ENCODE results near the gene TUBA4A.
A peak's percentile ranks its signal among the peaks of the same experiment; 100 is the strongest.

Gene TUBA4A

DNA sequence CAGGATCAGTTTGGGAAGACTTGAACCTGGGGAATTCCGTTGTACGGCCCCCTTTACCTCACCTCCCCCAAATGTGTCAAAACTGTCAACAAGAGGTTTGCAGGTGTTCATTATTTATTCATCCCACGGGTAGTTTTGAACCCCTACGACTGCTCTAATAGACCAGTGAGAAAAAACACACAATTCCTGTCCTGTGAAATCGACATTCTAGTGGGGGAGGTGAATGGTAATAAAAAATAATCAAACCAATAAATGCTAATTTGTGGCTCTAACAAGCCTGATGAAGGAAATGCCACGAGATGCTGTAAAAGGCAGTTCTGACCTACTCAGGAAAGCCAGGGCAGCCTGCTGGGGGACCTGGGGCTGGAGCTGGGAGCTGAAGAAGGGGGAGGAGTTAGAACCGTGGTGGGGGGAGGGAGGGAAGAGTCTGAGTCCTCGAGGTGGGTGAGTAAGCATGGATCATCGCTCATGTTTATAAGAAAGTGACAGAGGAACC, 25.0 kb upstream of the TUBA4A start:
- ChIA-PET CTCF (interaction anchor here (0.6 to 6.4 kb wide), 7 partner anchors 10 to 280 kb away, joined by 3 to 62 read pairs (median 6); partner anchors contain the start of genes TUBA4A and TUBA4B), POLR2A (ENCODE audit: low non-redundant PET) (interaction anchor here (0.6 to 3.1 kb wide), 8 partner anchors 8 to 115 kb away, joined by 3 to 12 read pairs (median 6); partner anchors contain the start of genes CNPPD1, TUBA4A and TUBA4B)
- H3K27ac ChIP-seq: peak overlapping the region; percentile 94
- DNase-seq (ENCODE audit: low spot score): no peak
- TF ChIP-seq, protein P1, sequence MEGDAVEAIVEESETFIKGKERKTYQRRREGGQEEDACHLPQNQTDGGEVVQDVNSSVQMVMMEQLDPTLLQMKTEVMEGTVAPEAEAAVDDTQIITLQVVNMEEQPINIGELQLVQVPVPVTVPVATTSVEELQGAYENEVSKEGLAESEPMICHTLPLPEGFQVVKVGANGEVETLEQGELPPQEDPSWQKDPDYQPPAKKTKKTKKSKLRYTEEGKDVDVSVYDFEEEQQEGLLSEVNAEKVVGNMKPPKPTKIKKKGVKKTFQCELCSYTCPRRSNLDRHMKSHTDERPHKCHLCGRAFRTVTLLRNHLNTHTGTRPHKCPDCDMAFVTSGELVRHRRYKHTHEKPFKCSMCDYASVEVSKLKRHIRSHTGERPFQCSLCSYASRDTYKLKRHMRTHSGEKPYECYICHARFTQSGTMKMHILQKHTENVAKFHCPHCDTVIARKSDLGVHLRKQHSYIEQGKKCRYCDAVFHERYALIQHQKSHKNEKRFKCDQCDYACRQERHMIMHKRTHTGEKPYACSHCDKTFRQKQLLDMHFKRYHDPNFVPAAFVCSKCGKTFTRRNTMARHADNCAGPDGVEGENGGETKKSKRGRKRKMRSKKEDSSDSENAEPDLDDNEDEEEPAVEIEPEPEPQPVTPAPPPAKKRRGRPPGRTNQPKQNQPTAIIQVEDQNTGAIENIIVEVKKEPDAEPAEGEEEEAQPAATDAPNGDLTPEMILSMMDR (conservative IDR thresholded peaks at IDR 0.05; ENCODE audit: low read depth): no peak

DNA sequence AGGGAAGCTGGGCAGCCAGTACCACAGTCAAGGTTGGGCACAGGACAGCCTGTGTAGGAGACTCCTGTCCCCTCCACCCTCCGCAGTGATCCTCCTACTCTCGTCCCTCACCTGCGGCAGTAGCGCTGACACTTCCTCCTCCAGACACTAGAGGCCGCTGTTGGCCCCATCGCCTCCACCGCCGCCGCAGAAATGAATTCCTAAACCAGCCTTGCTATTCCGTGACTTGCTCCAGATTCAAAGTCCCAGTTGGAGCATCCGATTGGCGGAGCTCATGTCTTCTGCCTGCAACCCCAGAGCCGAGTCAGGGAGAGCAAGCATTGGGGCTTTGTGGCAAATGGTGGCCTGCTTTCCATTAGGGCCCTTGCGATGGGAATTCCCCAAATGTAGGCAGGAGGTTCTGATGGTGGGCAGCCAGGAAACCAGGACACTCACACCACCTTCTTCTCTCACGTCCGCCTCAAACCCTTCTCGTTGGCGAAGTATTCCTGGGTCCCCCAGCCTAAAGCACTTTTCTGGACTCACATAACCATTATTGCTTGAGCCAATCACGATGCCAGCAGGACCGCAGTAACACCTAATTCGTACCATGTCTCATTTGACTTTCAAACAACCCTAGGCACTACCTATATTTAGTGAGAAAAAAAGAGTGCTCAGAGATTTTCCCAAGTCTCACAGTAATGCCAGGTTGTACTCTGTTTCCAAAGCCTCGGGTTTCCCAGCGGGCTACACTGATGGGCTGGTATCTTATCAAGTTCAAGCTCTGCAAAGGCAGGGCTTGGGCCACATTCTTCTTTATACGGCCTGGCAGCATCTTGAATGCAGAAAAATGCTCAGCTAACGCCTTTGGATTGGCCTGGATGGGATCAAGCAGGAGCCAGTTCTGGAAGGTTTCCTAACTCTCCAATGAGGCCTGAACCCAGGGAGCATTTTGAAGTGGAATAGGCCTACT, 24.3 kb upstream of the TUBA4A start:
- peak overlapping the region; percentile 94 for H3K27ac ChIP-seq
- ChIA-PET POLR2A (ENCODE audit: low non-redundant PET) (interaction anchor here (0.6 to 3.1 kb wide), 7 partner anchors 9 to 115 kb away, joined by 3 to 12 read pairs (median 7); partner anchors contain the start of genes TUBA4A and TUBA4B), CTCF (interaction anchor here (0.6 to 6.4 kb wide), 16 partner anchors 8 to 705 kb away, joined by 3 to 62 read pairs (median 4); partner anchors contain the start of genes TUBA4A and TUBA4B)
- TF ChIP-seq, protein P1 (conservative IDR thresholded peaks at IDR 0.05; ENCODE audit: low read depth): peak; percentile 97
- peak; percentile 69 for DNase-seq (ENCODE audit: low spot score)

DNA sequence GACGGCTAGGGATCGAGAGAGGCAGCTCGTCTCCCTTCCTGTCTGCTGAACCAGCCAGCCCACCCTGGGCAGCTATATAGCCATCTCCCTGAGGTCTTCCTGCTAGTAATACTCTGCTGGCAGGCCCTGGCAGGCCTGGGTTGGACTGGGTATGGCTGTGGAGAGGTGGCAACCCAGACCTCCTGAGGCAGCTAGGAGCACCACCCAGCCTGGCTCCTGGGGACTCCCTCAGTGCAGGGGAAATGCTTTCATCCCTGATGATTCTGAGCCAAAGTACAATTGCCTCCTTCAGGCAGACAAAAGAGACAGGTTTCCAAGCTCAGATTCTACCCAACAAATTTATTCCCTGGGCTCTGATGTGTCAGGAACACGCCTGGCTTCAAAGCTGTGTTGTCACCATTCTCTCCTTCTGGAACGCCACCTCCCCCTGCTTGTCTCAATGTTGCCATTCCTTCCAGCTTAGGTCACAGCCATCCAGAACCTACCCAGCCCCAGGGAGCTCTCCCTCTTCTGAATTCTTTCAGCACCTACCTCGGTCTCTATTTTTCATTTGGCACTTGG, 20.7 kb upstream of the TUBA4A start:
- H3K27ac ChIP-seq: peak overlapping the region; percentile 100
- CTCF ChIA-PET: interaction anchor here (0.6 to 2.4 kb wide), 5 partner anchors 20 to 96 kb away, joined by 3 to 22 read pairs (median 6); partner anchors contain the start of gene RETREG2
- DNase-seq (ENCODE audit: low spot score): peak; percentile 79
- POLR2A ChIA-PET (ENCODE audit: low non-redundant PET): interaction anchor here (0.6 to 3.1 kb wide), 6 partner anchors 12 to 98 kb away, joined by 3 to 35 read pairs (median 6); partner anchors contain the start of genes CNPPD1, GLB1L, STK16 and TUBA4A
- TF ChIP-seq, protein P1 (conservative IDR thresholded peaks at IDR 0.05; ENCODE audit: low read depth): no peak

DNA sequence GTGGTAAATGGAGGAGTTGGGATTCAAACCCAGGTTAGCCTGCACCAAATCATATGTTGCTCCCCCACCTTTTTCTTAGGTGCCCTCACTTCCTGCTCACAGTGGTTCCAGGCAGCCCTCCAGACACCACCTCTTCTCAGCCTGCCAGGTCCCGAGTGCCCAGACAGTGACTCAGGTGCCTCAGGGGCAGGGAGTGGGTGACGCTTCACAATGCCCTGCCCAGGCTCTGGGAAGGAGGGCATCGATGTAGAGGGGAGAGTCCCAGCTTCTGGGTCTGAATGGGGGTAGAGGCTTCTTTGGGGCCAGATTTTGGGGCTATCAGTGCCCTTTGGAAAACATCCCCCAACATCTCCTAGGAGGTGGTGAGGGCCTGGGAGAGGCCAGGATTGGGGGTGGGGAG, 20.2 kb upstream of the TUBA4A start:
- ChIA-PET CTCF (interaction anchor here (0.7 to 2.4 kb wide), 3 partner anchors 21 to 96 kb away, joined by 3 to 22 read pairs (median 3); partner anchors contain the start of gene RETREG2), POLR2A (ENCODE audit: low non-redundant PET) (interaction anchor here (0.6 to 3.1 kb wide), 5 partner anchors 12 to 29 kb away, joined by 4 to 35 read pairs (median 6); partner anchors contain the start of genes GLB1L, STK16, TUBA4A and TUBA4B)
- TF ChIP-seq, protein P1 (conservative IDR thresholded peaks at IDR 0.05; ENCODE audit: low read depth): no peak
- peak overlapping the region; percentile 100 for H3K27ac ChIP-seq
- peak; percentile 92 for DNase-seq (ENCODE audit: low spot score)

DNA sequence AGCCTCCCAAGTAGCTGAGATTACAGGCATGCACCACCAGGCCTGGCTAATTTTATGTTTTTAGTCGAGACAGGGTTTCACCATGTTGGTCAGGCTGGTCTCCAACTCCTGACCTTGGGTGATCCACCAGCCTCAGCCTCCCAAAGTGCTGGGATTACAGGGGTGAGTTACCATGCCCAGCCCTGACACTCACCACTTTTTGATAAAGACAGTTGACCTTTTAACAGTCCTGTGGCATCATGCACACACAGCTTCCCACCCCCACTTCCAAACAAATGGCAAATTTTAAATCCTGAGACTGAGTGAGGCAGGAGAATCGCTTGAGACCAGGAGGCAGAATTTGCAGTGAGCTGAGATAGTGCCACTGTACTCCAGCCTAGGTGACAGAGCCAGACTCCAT, 19.3 kb upstream of the TUBA4A start:
- POLR2A ChIA-PET (ENCODE audit: low non-redundant PET): interaction anchor here (3.1 kb wide), 1 partner anchor 20 kb away, joined by 35 read pairs; the partner anchor contains the start of genes TUBA4A and TUBA4B
- H3K27ac ChIP-seq: peak overlapping the region; percentile 100
- CTCF ChIA-PET: interaction anchor here (2.4 kb wide), 1 partner anchor 21 kb away, joined by 22 read pairs; no protein-coding TSS in a partner anchor
- DNase-seq (ENCODE audit: low spot score): no peak
- TF ChIP-seq, protein P1 (conservative IDR thresholded peaks at IDR 0.05; ENCODE audit: low read depth): no peak
